GM18868 (cell line): ENCODE data around the gene AKT3.

ENCODE experiments used
- ATAC-seq: cut with Tn5 transposase; IDR thresholded peaks from one replicate; pipeline ENCODE4 v1.9.1; 2021; ENCODE audit warnings: mild to moderate bottlenecking, moderate library complexity; ENCODE audit not compliant: unreplicated experiment

The AKT3 gene

DNA sequence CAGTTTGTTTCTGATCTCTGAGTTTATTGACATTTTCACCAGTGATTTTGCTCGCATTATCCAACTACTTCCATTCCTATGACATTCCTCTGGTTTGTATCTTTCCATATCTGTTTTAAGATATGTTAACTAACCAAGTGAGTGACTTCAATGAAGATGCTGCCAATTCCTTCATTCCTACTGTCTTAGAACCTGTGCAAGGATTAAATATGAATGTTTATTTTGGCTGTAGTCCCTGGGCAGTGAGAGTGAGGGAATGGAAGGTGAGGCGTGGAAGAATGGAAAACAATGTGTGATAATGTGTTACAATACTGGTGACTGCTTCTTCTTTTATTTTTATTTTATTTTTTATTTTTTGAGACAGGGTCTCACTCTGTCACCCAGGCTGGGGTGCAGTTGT is 411.2 kb downstream of the AKT3 start:
- no peak for ATAC-seq
